GM19025 (cell line): ENCODE data around the gene TBL2.
"Not testable (repeated sequence)": the region's sequence is repeated elsewhere in the genome, so short reads cannot be mapped to it uniquely, and the experiment has no call there.

Experiments used
- ATAC-seq: cut with Tn5 transposase; IDR thresholded peaks from one replicate; pipeline ENCODE4 v1.9.1; 2021; ENCODE audit warnings: mild to moderate bottlenecking, low read depth, moderate library complexity; ENCODE audit not compliant: unreplicated experiment

The TBL2 gene

GRCh38 chr7:73578342-73579128 is at the start of gene TBL2:
Gene TBL2 (minus strand): TSS chr7:73578579. CDS start chr7:73578549, 30 bp downstream.
- ATAC-seq, result peak; percentile 83

- ATAC-seq, result no peak
Observed at GRCh38 chr7:73626814-73627213, 48.4 kb upstream of the TBL2 start.

- ATAC-seq, result no peak
Observed at GRCh38 chr7:73625276-73625675, 46.9 kb upstream of the TBL2 start.

- no peak for ATAC-seq
Observed at GRCh38 chr7:73624669-73625001, 46.3 kb upstream of the TBL2 start.

GRCh38 chr7:73623798-73624668 is 45.7 kb upstream of the TBL2 start, which contains the start of gene MLXIPL:
Gene MLXIPL (minus strand): TSS chr7:73624522. CDS start chr7:73624492, 30 bp downstream.
- ATAC-seq, result no peak

GRCh38 chr7:73622909-73623797 is 44.8 kb upstream of the TBL2 start:
- no peak for ATAC-seq

- ATAC-seq, result no peak
Observed at GRCh38 chr7:73622527-73622908, 44.1 kb upstream of the TBL2 start.

- no peak for ATAC-seq
Observed at GRCh38 chr7:73621168-73622063, 43.0 kb upstream of the TBL2 start.

- ATAC-seq, result not testable (repeated sequence)
Observed at GRCh38 chr7:73619394-73619793, 41.0 kb upstream of the TBL2 start.

GRCh38 chr7:73618538-73618937 is 40.2 kb upstream of the TBL2 start:
- no peak for ATAC-seq

- ATAC-seq, result not testable (repeated sequence)
Observed at GRCh38 chr7:73617520-73617919, 39.1 kb upstream of the TBL2 start.

GRCh38 chr7:73615886-73616285 is 37.5 kb upstream of the TBL2 start:
- no peak for ATAC-seq

GRCh38 chr7:73614937-73615336 is 36.6 kb upstream of the TBL2 start:
- ATAC-seq, result not testable (repeated sequence)

GRCh38 chr7:73613954-73614735 is 35.8 kb upstream of the TBL2 start:
- ATAC-seq, result no peak

- ATAC-seq, result no peak
Observed at GRCh38 chr7:73612598-73613269, 34.4 kb upstream of the TBL2 start.

- ATAC-seq, result no peak
Observed at GRCh38 chr7:73611017-73611555, 32.7 kb upstream of the TBL2 start.

GRCh38 chr7:73610105-73610504 is 31.7 kb upstream of the TBL2 start:
- no peak for ATAC-seq

- not testable (repeated sequence) for ATAC-seq
Observed at GRCh38 chr7:73607692-73607983, 29.3 kb upstream of the TBL2 start.
